Fibroblast of lung (primary cell): ENCODE results near the gene RFC4. TPM values are rescaled to one million over a fixed set of nuclear protein-coding genes. Genes with fewer than 3 reads are reported as not detected.
"Not testable (repeated sequence)": the region's sequence is repeated elsewhere in the genome, so short reads cannot be mapped to it uniquely, and the experiment has no call there.

Source experiments
- DNase-seq, 2 donors: peaks; one replicate each; pipeline versions ENCODE4 v3.0.0 to v3.0.0-alpha.2; 2010; ENCODE audit warnings: low read depth in 2 of 2
- H2AFZ ChIP-seq: 2 replicates; pipeline ENCODE4 v1.5.1; 2012; ENCODE audit warnings: low read length, control low read depth, inconsistent platforms
- H3K27ac ChIP-seq: 2 replicates; pipeline ENCODE4 v1.5.1; 2011; ENCODE audit warnings: low read length, control low read depth; ENCODE audit not compliant: insufficient read depth
- H3K27me3 ChIP-seq: 2 replicates; pipeline ENCODE4 v1.5.1; 2011; ENCODE audit warnings: mild to moderate bottlenecking, low read length; ENCODE audit not compliant: control insufficient read depth, insufficient read depth
- H3K36me3 ChIP-seq: 2 replicates; pipeline ENCODE4 v1.5.1; 2011; ENCODE audit warnings: low read length; ENCODE audit not compliant: control insufficient read depth, insufficient read depth
- H3K4me1 ChIP-seq: 2 replicates; pipeline ENCODE4 v1.5.1; 2011; ENCODE audit warnings: low read length; ENCODE audit not compliant: control insufficient read depth, insufficient read depth; ENCODE audit errors: extremely low read depth
- H3K4me2 ChIP-seq: 2 replicates; pipeline ENCODE4 v1.5.1; 2011; ENCODE audit warnings: low read length, control low read depth; ENCODE audit not compliant: insufficient read depth; ENCODE audit errors: extremely low read depth
- H3K4me3 ChIP-seq, 4 experiments: fragments of 200-600 bp in 1 of 4; sonication (generic) in 1 of 4; replicated peaks in 1 of 4; 2 replicates each; pipeline ENCODE4 v1.5.1; 2011 to 2016; ENCODE audit warnings: low read length in 4 of 4, low read depth in 3 of 4, mild to moderate bottlenecking in 3 of 4, control low read depth in 2 of 4, inconsistent platforms in 1 of 4, mixed read lengths in 1 of 4; ENCODE audit not compliant: insufficient read depth in 1 of 4; ENCODE audit errors: control extremely low read depth in 1 of 4
- H3K79me2 ChIP-seq: 2 replicates; pipeline ENCODE4 v1.5.1; 2012; ENCODE audit warnings: mild to moderate bottlenecking, low read length, inconsistent platforms; ENCODE audit not compliant: control insufficient read depth, insufficient read depth
- H3K9ac ChIP-seq: 2 replicates; pipeline ENCODE4 v1.5.1; 2011; ENCODE audit warnings: mild to moderate bottlenecking, low read length, control low read depth; ENCODE audit not compliant: insufficient read depth
- H3K9me3 ChIP-seq: 2 replicates; pipeline ENCODE4 v1.5.1; 2012; ENCODE audit warnings: low read depth, low read length; ENCODE audit not compliant: control insufficient read depth, insufficient read depth
- H4K20me1 ChIP-seq: 2 replicates; pipeline ENCODE4 v1.5.1; 2011; ENCODE audit warnings: low read length; ENCODE audit not compliant: control insufficient read depth, insufficient read depth; ENCODE audit errors: extremely low read depth
- EZH2 ChIP-seq: IDR thresholded peaks from 2 replicates; pipeline ENCODE4 v1.5.1; 2012; ENCODE audit warnings: low read length, control low read depth, mild to moderate bottlenecking; ENCODE audit errors: missing control alignments
- polyA plus RNA-seq, 2 donors: library from polyadenylated mRNA; depleted of rRNA in 1 of 2; stranded (reverse) in 1 of 2; unstranded in 1 of 2; fragments of >200 nt; gene quantifications; 2 replicates each; pipeline ENCODE4 v1.2.1, GENCODE V29; 2011 to 2012; ENCODE audit warnings: missing spikeins in 1 of 2
- total RNA-seq: library from RNA; depleted of rRNA; stranded (reverse); fragments of >200 nt; gene quantifications from 2 replicates; pipeline ENCODE4 v1.2.1, GENCODE V29; 2014
- TF ChIP-seq, protein P1 (sequence below), 2 donors: IDR thresholded peaks in 1 of 2; conservative IDR thresholded peaks in 1 of 2; 1 replicate in 1 of 2; 2 replicates in 1 of 2; pipeline ENCODE4 v1.5.1; 2011 to 2012; ENCODE audit warnings: low read length in 2 of 2, control low read depth in 1 of 2, inconsistent platforms in 1 of 2, low read depth in 1 of 2, mild to moderate bottlenecking in 1 of 2

The RFC4 gene
- total and polyA plus RNA-seq, 2 donors (not counting 1 experiment from before 2014, with no cell fraction given), result 15.0 to 16.8 TPM

DNA sequence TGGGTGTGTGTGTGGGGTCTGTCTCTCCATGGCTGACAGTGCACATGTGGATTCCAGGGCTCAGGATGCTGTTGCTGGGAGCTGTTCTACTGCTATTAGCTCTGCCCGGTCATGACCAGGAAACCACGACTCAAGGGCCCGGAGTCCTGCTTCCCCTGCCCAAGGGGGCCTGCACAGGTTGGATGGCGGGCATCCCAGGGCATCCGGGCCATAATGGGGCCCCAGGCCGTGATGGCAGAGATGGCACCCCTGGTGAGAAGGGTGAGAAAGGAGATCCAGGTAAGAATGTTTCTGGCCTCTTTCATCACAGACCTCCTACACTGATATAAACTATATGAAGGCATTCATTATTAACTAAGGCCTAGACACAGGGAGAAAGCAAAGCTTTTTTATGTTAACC is 46.7 kb upstream of the RFC4 start:
- Histone ChIP-seq H3K27ac (no peak overlapping the region), H3K4me1 (no peaks in the 10 kb centered on the region), H3K4me3 (no peak overlapping the region), H3K9ac (no peak overlapping the region), H3K4me2 (no peak overlapping the region), H4K20me1 (no peaks in the 10 kb centered on the region), H3K36me3 (no peaks in the 10 kb centered on the region), H3K27me3 (peaks cover 2% of the 10 kb centered on the region), H3K79me2 (no peaks in the 10 kb centered on the region), H2AFZ (no peak overlapping the region), H3K9me3 (no peaks in the 10 kb centered on the region)
- DNase-seq, result no peak
- TF ChIP-seq, protein P1, sequence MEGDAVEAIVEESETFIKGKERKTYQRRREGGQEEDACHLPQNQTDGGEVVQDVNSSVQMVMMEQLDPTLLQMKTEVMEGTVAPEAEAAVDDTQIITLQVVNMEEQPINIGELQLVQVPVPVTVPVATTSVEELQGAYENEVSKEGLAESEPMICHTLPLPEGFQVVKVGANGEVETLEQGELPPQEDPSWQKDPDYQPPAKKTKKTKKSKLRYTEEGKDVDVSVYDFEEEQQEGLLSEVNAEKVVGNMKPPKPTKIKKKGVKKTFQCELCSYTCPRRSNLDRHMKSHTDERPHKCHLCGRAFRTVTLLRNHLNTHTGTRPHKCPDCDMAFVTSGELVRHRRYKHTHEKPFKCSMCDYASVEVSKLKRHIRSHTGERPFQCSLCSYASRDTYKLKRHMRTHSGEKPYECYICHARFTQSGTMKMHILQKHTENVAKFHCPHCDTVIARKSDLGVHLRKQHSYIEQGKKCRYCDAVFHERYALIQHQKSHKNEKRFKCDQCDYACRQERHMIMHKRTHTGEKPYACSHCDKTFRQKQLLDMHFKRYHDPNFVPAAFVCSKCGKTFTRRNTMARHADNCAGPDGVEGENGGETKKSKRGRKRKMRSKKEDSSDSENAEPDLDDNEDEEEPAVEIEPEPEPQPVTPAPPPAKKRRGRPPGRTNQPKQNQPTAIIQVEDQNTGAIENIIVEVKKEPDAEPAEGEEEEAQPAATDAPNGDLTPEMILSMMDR (conservative IDR thresholded peaks at IDR 0.05 in 1 of 2, IDR thresholded peaks at IDR 0.05 in 1 of 2; ENCODE audit: low read depth in 1 of 2, low read length in 2 of 2), result no peak
- TF ChIP-seq EZH2, result no peak

DNA sequence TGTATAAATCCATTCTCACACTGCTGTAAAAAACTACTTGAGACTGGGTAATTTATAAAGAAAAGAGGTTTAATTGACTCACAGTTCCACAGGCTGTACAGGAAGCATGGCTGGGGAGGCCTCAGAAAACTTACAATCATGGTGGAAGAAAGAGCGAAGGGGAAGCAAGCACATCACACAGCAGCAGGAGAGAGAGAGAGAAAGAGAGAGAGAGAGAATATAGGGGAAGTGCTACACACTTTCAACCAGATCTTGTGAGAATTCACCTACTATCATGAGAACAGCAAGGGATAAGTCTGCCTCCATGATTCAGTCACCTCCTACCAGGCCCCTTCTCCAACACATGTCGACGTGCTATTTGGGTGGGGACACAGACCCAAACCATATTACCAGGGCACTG is 45.6 kb upstream of the RFC4 start:
- not testable (repeated sequence) for DNase-seq, H3K79me2 ChIP-seq, H3K9me3 ChIP-seq, H3K4me3 ChIP-seq, H3K27me3 ChIP-seq, H2AFZ ChIP-seq, H3K4me2 ChIP-seq, H3K4me1 ChIP-seq, H3K36me3 ChIP-seq, H4K20me1 ChIP-seq, H3K9ac ChIP-seq, H3K27ac ChIP-seq

DNA sequence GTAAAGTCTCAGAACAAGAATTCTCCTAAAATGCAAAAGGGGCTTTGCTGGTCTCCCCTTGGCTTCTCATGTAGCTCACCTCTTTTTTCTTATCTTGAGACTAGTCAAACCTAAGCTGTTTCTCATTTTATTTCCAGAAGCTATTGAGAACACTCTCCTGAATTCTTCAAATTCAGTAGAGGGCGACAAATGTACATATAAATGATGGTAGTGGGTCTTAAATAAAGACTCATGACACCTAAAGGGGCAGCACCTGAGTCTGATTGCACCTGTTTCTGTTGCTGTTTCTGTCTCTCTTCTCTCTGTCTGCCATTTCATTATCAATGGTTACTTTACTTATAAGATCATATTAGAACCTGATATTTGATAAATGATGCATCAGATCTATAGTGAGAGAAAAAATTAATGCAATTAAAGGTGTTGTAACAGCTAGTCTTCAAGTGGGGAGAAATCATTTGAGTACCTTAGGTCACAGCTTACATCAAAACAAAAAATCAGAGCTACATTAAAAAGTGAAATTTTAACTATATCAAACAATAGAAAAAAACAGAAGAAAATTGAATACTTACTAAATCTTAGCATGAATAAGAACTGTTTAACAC is 43.2 kb upstream of the RFC4 start:
- TF ChIP-seq, protein P1 (conservative IDR thresholded peaks at IDR 0.05 in 1 of 2, IDR thresholded peaks at IDR 0.05 in 1 of 2; ENCODE audit: low read depth in 1 of 2, low read length in 2 of 2), result peak; percentile 23 to 26
- TF ChIP-seq EZH2, result no peak
- Histone ChIP-seq H3K27ac (no peak overlapping the region), H3K79me2 (no peaks in the 10 kb centered on the region), H3K9me3 (no peaks in the 10 kb centered on the region), H3K36me3 (no peaks in the 10 kb centered on the region), H2AFZ (no peak overlapping the region), H3K27me3 (peaks cover 9% of the 10 kb centered on the region), H3K4me3 (no peak overlapping the region), H3K4me2 (no peak overlapping the region), H3K9ac (no peak overlapping the region), H4K20me1 (no peaks in the 10 kb centered on the region), H3K4me1 (no peaks in the 10 kb centered on the region)
- peak; percentile 40 to 59 for DNase-seq
